Left lung (tissue), 10 donors: ENCODE measurements around the gene NR1D2. TPM values are rescaled to one million over a fixed set of nuclear protein-coding genes. Genes with fewer than 3 reads are reported as not detected.

ENCODE experiments used
- ATAC-seq: fragments of 200-7000 bp; cut with Tn5 transposase; one replicate; pipeline ENCODE4 v1.9.1; 2020; ENCODE audit warnings: moderate library complexity
- DNase-seq, 4 donors: peaks; one replicate each; pipeline ENCODE4 v3.0.0-alpha.2; 2013 to 2020
- H3K27ac ChIP-seq, 2 donors: fragments of 200-600 bp; sonication (generic) in 1 of 2; one replicate each; pipeline versions ENCODE4 v1.5.0 to v1.8.0; 2020 to 2021
- H3K27me3 ChIP-seq, 2 donors: fragments of 200-600 bp; sonication (generic) in 1 of 2; one replicate each; pipeline versions ENCODE4 v1.5.0 to v1.8.0; 2020 to 2021
- H3K36me3 ChIP-seq, 2 donors: fragments of 200-600 bp; sonication (generic) in 1 of 2; one replicate each; pipeline versions ENCODE4 v1.5.0 to v1.8.0; 2020 to 2021
- H3K4me1 ChIP-seq, 2 donors: fragments of 200-600 bp; one replicate each; pipeline ENCODE4 v1.8.0; 2021
- H3K4me3 ChIP-seq, 2 donors: fragments of 200-600 bp; sonication (generic) in 1 of 2; one replicate each; pipeline versions ENCODE4 v1.5.0 to v1.8.0; 2020 to 2021; ENCODE audit warnings: mild to moderate bottlenecking in 1 of 2
- H3K9me3 ChIP-seq, 2 donors: fragments of 200-600 bp; sonication (generic) in 1 of 2; one replicate each; pipeline versions ENCODE4 v1.5.0 to v1.8.0; 2020 to 2021
- intact Hi-C, 2 donors: fragments of 100-400 bp; cut with DNase I; formaldehyde crosslinking; loops; one replicate each; pipeline versions ENCODE4 v1.11.2 to v1.14.2; 2022
- polyA plus RNA-seq, 6 donors: library from polyadenylated mRNA; unstranded; fragments of 120-200 nt; gene quantifications; one replicate each; pipeline ENCODE4 v1.2.1, GENCODE V29; 2013; ENCODE audit not compliant: insufficient read length in 6 of 6
- total RNA-seq, 2 donors: library from RNA; stranded (reverse); fragmentation: NEBNext Ultra II Directional; extraction: Animal tissue kit (Norgen Biotek cat#: 25700); gene quantifications; one replicate each; pipeline ENCODE4 v1.2.1, GENCODE V29; 2021
- TF ChIP-seq, protein P1 (sequence below), 2 donors: fragments of 200-600 bp; sonication (generic) in 1 of 2; IDR thresholded peaks; one replicate each; pipeline versions ENCODE4 v1.5.0 to v1.8.0; 2021; ENCODE audit warnings: antibody characterized with exemption in 2 of 2
- donor health status: DM: no; HTN: yes; CAD: no.
- donor health status: DM: no; HTN: no; CAD: no.

Gene NR1D2
- total and polyA plus RNA-seq, 8 donors = 18.8 to 45.0 (median 39.2) TPM

DNA sequence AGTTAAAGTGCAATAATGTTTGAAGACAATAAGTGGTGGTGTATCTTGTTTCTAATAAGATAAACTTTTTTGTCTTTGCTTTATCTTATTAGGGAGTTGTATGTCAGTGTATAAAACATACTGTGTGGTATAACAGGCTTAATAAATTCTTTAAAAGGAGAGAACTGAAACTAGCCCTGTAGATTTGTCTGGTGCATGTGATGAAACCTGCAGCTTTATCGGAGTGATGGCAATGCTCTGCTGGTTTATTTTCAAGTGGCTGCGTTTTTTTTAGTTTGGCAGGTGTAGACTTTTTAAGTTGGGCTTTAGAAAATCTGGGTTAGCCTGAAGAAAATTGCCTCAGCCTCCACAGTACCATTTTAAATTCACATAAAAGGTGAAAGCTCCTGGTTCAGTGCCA is 25.5 kb upstream of the NR1D2 start:
- no peak for DNase-seq

DNA sequence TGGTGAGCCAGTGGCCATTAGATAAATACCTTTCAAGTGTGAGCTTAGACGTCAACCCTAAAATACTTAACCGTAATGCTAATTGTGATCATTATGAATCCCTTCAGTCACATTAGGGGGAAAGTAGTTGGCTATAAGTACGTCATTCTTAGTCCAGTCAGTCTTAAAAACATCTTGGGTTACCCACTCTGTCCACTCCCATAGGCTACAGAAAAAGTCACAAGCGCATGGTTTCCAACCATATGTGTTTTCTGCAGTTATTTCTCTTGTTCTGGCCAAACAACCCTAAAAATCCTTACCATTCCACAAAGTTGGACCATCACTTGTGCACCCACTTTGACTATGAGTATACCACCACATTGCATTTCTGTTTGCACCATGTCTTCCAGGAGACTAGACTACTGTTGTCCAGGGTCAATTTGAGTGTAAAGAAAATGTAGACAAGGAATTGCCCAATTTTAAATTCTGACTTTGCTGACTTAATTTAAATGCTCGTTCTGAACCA is 24.9 kb upstream of the NR1D2 start:
- no peak for DNase-seq

More for the DNA sequence above, 25.5 kb upstream of the NR1D2 start:
- H3K27ac ChIP-seq = no peak overlapping the region
- peaks cover 0 to 51% of the 10 kb centered on the region in 2 donors for H3K36me3 ChIP-seq
- peaks cover 14 to 37% of the 10 kb centered on the region in 2 donors for H3K4me1 ChIP-seq
- TF ChIP-seq, protein P1, sequence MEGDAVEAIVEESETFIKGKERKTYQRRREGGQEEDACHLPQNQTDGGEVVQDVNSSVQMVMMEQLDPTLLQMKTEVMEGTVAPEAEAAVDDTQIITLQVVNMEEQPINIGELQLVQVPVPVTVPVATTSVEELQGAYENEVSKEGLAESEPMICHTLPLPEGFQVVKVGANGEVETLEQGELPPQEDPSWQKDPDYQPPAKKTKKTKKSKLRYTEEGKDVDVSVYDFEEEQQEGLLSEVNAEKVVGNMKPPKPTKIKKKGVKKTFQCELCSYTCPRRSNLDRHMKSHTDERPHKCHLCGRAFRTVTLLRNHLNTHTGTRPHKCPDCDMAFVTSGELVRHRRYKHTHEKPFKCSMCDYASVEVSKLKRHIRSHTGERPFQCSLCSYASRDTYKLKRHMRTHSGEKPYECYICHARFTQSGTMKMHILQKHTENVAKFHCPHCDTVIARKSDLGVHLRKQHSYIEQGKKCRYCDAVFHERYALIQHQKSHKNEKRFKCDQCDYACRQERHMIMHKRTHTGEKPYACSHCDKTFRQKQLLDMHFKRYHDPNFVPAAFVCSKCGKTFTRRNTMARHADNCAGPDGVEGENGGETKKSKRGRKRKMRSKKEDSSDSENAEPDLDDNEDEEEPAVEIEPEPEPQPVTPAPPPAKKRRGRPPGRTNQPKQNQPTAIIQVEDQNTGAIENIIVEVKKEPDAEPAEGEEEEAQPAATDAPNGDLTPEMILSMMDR (IDR thresholded peaks at IDR 0.05) = no peak
- no peak for ATAC-seq
- intact Hi-C loops = no loop called here
- H3K9me3 ChIP-seq = no peaks in the 10 kb centered on the region
- no peaks in the 10 kb centered on the region for H3K27me3 ChIP-seq
- peak overlapping the region in 1 of 2 donors; percentile 86 for H3K4me3 ChIP-seq

DNA sequence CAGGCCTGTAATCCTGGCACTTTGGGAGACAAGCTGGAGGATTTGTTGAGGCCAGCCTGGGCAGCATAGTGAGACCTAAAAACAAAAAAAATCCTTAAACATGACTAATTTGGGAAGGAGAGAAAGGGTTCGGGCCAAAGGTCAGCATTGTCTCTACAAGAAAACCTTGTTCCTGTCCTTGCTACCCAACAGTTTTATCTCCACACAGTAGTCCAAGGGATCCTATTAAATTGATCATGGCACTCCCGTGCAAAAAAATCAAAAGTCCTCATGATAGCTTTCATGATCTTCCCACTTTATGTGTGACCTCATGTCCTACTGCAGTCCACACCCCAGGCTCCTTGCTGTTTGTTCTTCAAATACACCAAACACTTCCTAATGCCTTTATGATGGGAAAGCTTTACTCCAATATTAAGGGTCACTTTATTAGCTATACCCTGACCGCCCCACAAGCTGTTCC is 24.0 kb upstream of the NR1D2 start:
- intact Hi-C loops = no loop called here
- H3K4me3 ChIP-seq = no peak overlapping the region
- ATAC-seq (no peak), DNase-seq (no peak)
- TF ChIP-seq, protein P1 (IDR thresholded peaks at IDR 0.05) = no peak
- peaks cover 0 to 51% of the 10 kb centered on the region in 2 donors for H3K36me3 ChIP-seq
- peaks cover 10 to 25% of the 10 kb centered on the region in 2 donors for H3K4me1 ChIP-seq
- H3K27me3 ChIP-seq = no peaks in the 10 kb centered on the region
- H3K27ac ChIP-seq = no peak overlapping the region
- H3K9me3 ChIP-seq = no peaks in the 10 kb centered on the region

More for the DNA sequence above, 24.9 kb upstream of the NR1D2 start:
- peaks cover 12 to 34% of the 10 kb centered on the region in 2 donors for H3K4me1 ChIP-seq
- H3K27me3 ChIP-seq = no peaks in the 10 kb centered on the region
- H3K36me3 ChIP-seq = peaks cover 0 to 51% of the 10 kb centered on the region in 2 donors
- no peak overlapping the region for H3K27ac ChIP-seq
- TF ChIP-seq, protein P1 (IDR thresholded peaks at IDR 0.05) = no peak
- intact Hi-C loops = no loop called here
- no peak for ATAC-seq
- no peaks in the 10 kb centered on the region for H3K9me3 ChIP-seq
- peak overlapping the region in 1 of 2 donors; percentile 86 for H3K4me3 ChIP-seq

DNA sequence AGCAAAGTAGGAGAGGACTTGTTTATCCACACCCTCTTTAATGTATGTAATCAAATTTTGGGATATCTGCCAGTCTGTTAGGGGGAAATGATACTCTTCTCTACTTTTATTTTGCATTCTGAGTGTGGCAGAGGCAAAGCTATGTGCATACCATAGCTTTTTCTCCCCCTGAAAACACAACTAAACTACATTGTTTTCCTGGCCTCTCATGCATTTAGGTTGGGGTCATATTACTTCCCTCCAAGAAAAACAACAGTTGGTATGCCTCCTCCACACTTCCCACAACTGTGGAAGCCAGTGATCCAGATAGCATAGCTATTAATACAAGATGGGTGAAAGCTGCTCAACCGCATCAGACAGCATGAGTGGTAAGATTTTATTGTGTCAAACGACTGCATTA is 21.3 kb upstream of the NR1D2 start:
- TF ChIP-seq, protein P1 (IDR thresholded peaks at IDR 0.05) = no peak

DNA sequence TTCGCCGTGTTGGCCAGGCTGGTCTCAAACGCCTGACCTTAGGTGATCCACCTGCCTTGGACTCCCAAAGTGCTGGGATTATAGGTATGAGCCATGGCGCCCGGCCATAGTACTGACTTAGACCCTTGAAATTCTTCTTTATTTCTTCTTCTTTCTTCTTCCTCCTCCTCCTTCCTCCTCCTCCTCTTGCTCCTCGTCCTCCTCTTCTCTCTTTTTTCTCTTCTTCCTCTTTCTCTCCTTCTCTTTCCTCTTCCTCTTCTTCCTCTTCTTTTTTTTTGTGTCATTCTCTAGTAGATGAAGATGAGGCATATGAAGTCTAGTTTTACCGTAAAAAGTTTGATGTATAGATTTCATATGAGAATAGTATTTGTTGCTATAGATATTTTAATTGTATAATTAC is 18.8 kb upstream of the NR1D2 start:
- intact Hi-C loops = no loop called here

More for the DNA sequence above, 21.3 kb upstream of the NR1D2 start:
- no peak for ATAC-seq
- Histone ChIP-seq H3K4me3 (no peak overlapping the region), H3K4me1 (peaks cover 2 to 18% of the 10 kb centered on the region in 2 donors), H3K36me3 (peaks cover 0 to 41% of the 10 kb centered on the region in 2 donors), H3K27ac (no peak overlapping the region), H3K27me3 (no peaks in the 10 kb centered on the region), H3K9me3 (no peaks in the 10 kb centered on the region)
- intact Hi-C loops = no loop called here
- peak in 2 of 4 donors; percentile 64 to 75 for DNase-seq

More for the DNA sequence above, 18.8 kb upstream of the NR1D2 start:
- Histone ChIP-seq H3K4me1 (peaks cover 0 to 3% of the 10 kb centered on the region in 2 donors), H3K36me3 (peaks cover 0 to 16% of the 10 kb centered on the region in 2 donors), H3K4me3 (no peak overlapping the region), H3K27ac (no peak overlapping the region), H3K9me3 (no peaks in the 10 kb centered on the region), H3K27me3 (no peaks in the 10 kb centered on the region)
- DNase-seq (no peak), ATAC-seq (no peak)
- TF ChIP-seq, protein P1 (IDR thresholded peaks at IDR 0.05) = no peak
